OCI-LY1 (cell line): ENCODE results near the gene ATP2B2.

Experiments
- EZH2 ChIP-seq: fragments of 200-600 bp; sonication (generic), shearing (Covaris generic); IDR thresholded peaks from 2 replicates; pipeline ENCODE4 v1.8.0; 2017; ENCODE audit warnings: borderline replicate concordance, mixed run types, mild to moderate bottlenecking, antibody characterized with exemption, low read length, moderate library complexity, mixed read lengths
- TF ChIP-seq, protein P1 (sequence below): fragments of 200-600 bp; sonication (generic), shearing (Covaris generic); IDR thresholded peaks from 2 replicates; pipeline ENCODE4 v1.5.1; 2017; ENCODE audit warnings: mild to moderate bottlenecking, antibody characterized with exemption, low read length, moderate library complexity, mixed read lengths

DNA sequence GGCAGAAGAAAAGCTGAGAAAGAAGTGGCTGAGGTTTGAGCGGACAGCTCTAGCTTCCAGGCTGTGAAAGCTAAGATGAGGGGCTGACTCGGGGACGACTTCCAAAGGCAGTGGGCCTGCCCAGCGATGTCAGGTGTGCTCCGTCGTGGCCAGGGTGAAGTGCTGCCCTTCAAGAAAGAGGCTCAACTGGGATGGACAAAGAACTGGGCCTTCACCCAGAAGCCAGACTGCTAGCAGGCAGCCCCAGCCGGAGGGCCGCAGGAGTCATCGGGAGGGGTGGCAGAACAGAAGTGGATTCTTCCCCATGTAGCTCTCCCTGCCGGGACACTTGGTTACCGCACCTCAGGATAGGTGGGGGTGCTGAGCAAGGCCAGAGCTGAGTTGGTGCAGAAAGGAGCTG lies 171.3 kb downstream of the ATP2B2 start:
- TF ChIP-seq, protein P1, sequence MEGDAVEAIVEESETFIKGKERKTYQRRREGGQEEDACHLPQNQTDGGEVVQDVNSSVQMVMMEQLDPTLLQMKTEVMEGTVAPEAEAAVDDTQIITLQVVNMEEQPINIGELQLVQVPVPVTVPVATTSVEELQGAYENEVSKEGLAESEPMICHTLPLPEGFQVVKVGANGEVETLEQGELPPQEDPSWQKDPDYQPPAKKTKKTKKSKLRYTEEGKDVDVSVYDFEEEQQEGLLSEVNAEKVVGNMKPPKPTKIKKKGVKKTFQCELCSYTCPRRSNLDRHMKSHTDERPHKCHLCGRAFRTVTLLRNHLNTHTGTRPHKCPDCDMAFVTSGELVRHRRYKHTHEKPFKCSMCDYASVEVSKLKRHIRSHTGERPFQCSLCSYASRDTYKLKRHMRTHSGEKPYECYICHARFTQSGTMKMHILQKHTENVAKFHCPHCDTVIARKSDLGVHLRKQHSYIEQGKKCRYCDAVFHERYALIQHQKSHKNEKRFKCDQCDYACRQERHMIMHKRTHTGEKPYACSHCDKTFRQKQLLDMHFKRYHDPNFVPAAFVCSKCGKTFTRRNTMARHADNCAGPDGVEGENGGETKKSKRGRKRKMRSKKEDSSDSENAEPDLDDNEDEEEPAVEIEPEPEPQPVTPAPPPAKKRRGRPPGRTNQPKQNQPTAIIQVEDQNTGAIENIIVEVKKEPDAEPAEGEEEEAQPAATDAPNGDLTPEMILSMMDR, result no peak
- no peak for TF ChIP-seq EZH2
